NCI-H187 treated with DMSO at 0.1 percent for 48 hours (cell line): Measurements from ENCODE around the gene ST3GAL4.
A peak's percentile ranks its signal among the peaks of the same experiment; 100 is the strongest.

Source experiments
- DNase-seq: peaks from one replicate; lab custom pipeline; 2025; lab: John Stamatoyannopoulos, UW

ST3GAL4 gene

DNA sequence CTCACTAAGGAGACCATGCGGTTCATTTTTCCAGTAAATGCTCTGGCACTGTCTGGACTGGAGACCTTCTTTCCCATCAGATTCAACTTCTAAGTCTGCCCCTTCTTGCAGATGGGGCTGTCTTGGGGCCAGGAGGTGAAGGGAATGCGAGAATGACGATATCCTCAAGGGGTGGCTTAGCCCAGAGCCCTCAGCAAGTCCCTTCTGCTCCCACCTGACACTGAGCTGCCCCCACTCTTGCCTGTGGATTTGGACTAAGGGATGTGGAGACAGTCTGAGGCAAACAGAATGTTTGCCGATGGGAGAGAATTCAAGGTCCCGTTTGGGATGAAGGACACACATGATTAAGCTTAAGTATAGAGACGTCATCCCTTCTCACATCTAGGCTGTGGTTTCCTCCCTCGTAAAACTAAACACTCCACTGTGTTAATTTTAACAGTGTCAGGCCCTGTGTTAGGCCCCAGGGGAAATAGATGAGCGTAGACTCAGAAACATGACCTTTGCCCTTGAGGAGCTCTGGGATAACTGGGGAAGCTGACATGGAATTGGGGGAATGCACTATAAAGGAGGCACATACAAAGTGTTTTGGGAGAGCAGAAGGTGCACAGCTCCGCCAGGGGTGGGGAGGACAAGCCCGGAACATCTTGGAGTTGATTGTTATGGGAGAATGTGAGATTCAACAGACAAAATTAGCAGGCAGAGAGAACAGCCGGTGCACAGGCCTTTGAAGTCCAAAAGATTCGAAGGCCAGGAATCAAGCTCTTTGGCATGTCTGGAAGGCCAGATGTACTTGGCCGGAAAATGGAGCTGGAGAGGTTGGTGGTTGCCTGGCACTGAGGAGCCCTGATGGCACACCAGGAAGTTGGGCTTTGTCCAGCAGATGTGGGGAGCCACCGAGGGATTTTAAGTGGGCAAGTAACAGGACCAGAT is 71.6 kb downstream of the ST3GAL4 start:
- DNase-seq: no peak

DNA sequence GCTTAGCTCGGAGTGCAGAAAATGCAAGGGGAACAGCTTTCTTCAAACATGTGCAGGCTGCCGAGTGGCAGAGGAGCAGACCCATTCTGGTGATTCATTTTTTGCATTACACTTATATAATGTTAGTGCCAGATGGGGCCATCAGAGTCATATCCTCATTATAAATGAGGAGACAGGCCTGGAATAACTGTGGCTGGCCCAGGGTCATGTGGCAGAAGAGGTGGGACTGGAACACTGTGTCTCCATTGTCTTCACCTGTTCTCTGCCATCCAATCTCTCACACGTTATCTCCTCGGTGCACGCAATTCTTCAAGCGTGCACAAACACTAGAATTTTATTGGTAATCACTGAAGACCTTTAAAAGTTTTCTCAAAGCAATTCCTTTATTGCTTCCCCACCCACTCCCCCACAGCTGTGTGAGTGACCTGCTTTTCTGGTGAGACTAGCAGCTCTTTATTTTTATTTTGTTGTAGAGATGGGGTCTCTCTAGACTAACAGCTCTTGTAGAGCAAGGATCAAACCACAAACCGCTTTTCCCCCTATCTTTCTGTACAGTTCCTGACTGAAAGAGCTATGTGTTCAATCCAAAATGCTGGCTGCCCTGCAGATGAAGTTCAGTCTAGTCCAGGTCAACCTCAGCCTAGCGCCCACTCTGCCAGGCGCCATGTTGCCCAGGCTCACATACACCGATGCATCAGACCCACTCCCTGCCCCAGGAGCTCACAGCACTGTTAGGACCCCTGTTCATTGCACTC is 75.3 kb downstream of the ST3GAL4 start:
- no peak for DNase-seq

DNA sequence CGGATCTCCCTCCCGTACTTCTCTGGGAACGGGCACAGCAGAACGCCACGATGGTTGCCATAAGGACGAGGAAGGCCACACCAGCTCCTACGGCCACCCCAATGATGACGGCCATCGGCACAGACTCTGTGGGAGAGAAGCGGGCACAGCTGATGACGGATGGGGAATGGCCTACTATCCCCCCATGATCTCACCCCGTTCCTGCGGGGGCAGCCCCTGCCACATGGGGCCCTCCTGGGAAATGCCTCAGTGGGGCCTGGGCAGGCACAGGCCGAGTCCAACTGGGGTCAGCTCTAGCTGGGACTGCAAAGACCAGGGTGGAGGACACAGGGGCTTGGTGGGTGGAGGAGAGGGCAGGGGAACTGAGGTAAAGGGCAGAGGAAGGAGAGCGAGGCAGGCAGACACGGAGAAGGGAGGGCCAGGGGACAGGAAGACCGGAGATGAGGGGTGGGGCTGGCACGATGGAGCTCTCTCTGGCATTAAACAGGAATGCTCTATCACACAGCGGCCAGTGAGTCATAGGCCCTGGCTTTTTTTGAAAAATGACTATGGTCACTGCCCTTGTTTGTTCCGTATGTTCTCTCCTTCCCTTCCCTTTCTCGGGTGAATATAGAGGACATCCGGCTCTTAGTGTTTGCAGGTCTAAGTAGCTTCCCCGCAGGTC is 76.0 kb downstream of the ST3GAL4 start:
- DNase-seq: no peak

DNA sequence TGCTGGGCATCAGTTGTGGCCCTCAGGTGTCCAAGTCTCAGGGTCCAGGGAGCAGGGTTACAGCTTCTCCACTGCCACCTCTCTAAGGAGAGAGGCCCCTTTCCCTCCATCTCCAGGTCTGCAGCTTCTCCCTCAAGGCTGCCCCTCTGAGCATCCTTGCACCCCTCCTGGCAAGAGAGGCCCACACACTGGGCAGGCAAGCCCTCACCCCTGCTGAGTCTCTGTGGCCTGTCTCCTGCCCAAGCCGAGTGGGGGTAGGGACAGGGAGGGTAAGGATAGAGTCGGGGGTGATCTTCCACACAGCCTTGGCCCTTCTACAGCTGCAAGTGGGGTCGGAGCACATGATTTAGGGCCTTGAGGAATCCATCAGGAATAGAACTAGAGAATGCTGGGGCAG is 76.6 kb downstream of the ST3GAL4 start:
- DNase-seq: no peak

DNA sequence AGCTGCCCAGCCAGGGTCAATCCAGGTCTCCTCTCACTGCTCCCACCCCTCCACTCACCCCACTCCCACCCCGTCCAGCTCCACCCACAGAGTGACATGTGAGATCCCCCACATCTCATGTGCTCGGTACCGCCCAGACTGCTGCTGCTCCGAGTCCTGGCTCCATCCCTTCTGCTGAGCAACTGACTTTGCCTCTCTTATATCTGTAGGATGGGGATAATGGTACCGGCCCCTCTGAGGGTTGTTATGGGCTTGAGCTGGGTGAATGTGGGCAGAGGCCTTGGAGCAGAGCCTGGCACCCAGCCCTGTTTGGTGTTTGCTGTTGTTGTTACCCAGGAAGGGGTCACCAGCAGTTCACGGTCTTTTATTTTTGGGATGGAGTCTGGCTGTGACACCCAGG is 77.0 kb downstream of the ST3GAL4 start:
- DNase-seq: no peak

DNA sequence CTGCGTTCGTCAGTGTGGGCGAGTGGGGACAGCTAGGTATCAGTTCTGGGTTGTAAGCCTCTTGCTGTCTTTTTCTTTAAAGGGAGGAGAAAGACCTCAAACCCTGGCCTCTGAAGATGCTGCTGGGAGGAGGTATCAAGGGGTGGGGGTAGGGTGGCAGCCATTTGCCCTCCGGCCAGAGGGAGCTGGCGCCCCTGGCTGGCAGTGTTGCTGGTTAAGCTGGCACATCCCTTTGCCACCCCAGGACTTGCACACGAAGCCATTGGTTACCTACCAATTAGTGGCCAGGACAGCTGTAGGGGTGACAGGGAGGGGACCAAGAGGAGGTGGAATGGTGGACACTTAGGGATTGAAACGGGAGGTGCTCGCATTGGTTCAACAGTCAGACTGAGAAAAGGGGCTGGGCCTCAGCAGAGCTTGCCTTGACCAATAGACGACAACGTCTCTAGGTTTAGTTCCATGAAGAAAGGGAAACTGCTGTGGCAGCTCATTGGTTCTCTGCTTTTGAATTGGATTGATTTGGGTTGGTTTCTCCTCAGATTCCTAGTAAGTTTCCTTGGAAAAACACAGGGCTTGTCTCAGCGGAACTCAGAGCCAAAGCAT is 77.9 kb downstream of the ST3GAL4 start:
- no peak for DNase-seq

DNA sequence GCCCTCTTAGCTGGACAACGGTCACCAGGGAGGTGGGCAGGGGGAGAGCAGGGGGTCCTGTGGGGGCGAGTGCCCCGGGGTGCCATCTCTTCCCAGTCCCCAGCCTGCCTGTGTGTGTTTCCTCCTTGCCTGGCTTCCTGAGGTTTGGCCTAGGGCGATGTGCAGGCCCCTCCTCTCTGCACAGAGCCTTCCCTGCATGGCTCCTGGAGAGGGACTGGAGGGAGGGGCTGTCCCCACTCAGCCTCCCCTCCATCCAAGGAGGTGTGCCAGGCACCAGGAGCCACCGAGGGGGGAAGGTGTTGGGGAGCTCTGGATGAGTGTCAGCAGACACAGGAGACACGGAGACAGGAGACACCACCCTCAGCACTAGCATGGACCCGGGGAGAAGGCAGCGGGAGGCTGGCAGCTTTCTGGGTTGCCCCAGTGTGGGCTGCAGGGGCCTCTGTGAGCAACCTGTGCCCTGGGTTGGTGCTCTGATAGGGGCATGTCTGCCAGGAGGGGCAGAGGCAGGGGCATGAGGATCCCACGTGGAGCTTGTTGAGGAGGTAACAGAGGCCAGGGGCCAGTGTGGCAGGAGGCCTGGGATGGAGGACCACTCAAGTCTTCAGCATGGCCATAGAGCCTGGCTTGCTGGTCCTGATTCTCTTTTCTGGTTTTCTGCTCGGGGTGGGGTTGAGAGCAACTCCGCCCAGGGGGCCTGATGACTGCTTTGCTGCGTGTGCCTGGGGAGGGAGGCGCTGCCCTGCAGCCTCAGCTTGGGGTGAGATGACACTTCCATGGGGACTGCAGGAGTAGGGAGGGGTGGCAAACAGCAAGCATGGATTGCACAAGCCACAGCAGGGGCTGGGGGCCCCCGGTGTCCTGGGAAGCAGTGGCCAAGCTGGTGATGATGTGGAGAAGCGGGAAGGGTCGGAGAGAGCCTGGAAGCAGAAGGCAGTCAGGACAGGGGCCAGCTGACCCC is 78.8 kb downstream of the ST3GAL4 start:
- DNase-seq: no peak

DNA sequence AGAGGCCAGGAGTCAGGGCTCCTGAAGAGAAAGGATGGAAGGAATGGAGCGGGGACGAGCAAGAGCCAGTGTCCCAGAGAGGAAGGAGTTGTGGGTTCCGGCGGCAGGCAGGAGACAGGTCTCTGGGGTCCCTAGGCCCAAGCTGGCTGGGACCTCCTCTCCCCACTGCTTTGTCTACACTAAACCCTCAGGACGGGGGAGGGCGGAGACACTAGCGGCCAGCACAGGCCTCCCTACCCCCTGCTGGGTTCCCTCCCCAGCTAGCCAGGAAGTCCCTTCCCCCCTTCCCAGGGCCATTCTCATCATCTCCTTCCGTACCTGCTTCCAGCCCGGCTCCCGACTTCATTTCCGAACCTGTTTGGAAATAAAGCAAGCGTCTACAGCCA is 79.5 kb downstream of the ST3GAL4 start:
- DNase-seq: no peak

DNA sequence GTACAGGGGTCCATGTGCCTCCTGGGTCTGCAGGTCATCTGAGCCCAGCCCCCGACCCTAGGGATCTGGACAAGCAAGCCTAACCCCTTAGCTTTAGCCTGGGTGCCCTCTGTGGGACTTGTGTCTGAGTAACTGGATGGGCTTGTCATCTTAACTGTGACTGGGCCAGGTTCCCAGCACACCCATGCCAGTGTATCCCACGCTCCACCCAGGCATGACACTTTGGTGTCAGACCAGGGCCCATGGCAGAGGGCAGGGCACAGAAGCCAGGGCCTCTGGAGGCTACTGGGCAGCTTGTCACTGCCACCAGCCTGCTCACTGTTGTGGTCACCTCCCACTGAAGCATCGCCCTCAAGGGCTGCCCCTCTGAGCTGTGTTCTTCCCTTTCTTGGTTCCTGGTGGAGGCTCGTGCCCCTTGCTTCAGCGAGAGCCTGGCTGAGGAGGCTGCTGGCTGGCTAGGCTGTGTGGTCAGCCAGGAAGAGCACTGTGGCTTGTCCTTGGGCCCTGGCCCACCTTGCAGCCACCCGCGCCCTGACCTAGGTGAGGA is 80.8 kb downstream of the ST3GAL4 start:
- DNase-seq: no peak

DNA sequence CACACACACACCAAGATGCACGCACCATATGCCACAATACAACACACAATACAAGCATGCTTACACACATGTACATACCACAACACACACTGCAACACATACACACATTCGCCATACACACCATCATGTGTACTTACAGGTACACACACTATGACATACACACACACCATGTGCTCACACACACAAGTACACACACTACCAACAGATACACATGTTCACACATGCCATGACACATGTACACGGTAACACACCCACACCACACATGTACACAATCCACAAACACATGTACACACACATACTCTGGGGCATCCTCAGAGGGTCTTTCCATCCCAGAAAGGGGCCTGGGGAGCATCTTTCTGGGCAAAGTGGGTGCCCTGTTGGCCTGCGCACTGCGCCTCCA is 82.2 kb downstream of the ST3GAL4 start:
- DNase-seq: no peak

DNA sequence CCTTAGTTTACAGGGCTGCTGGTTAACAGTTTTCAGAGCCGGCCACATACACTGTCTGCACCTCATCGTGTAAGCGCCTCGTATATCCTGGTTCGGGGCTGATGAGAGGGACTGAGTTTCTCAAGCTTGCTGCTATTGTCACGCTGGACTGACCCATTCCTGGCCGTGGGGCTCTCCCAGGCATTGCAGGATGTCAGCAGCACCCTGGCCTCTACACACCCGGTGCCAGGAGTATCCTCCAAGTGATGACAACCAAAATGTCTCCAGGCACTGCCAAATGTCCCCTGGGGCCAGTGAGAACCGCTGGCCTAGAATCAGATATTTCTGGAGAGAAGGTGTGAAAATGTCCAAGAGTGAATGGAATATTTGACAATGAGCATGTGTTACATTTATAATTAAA is 82.8 kb downstream of the ST3GAL4 start:
- no peak for DNase-seq

DNA sequence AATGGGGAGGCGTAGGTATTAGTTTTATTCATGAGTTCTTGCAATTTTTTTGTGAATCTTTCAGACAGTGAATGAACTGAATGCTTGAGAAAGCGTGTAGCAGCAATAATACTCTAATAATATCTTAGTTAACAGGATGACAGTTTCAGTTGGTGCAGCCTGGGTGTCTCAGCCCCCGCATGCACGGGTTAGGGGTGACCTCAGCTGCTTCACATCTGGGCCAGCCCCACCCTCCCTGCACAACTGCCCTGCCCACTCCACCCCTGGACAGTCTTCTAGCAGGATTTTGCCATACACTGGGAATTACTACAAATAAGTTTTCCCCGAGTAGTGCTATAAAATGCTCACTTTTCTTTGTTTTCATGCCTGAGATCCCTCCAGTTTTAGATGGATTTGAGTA is 83.2 kb downstream of the ST3GAL4 start:
- DNase-seq: no peak

DNA sequence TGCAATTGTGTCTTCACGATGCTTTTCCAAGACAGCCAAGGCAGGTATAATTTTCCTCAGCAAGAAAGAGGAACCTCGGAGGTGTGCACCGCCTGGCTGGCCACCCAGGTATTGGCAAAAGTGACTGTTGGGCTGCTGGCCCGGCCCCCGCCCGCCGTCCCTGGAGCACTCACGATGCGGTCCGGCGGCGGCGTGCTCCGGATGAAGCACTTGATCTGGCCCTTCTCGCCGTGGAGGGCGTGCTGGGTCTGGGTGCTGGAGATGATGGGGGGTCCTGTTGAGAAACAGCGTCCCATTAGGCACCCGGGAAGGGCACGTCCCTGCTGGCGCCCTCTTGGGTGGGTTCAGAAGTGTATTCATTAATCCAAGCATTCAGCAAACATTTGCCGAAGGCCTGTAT is 84.8 kb downstream of the ST3GAL4 start:
- DNase-seq: no peak

DNA sequence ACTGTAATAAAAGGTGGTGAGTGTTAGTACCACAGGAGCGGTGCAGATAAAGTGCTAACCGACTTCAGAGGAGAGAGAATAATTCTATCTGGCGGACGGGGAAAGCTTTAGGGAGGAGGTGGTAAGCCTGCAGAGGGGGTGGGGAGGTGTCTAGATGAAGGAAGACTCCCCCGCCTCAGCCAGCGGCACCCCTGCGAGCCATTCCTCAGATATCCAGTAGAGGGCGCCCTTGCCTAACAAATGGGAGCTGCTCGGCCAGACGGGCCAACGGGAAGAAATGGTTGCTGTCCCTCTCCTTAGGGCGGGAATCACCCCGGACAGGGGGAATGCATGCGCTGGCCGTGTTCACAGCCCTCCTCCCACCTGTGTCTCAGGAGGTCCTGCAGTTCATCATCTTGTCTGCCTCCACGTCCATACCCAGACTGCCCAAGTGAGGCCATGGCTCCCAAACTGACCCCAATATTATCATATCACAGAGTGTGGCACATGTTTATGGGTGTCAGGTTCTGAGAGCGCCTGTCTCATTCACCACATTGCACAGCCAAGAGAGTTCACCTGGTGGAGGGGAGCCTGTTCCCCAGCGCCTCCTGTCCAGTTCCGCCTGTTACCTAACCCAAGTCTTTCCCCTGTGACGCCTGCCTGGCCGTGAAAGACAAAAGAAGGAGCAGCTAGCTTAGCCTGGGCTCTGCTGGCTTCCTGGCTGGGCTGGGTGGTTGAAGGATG is 85.5 kb downstream of the ST3GAL4 start:
- peak; percentile 53 for DNase-seq

DNA sequence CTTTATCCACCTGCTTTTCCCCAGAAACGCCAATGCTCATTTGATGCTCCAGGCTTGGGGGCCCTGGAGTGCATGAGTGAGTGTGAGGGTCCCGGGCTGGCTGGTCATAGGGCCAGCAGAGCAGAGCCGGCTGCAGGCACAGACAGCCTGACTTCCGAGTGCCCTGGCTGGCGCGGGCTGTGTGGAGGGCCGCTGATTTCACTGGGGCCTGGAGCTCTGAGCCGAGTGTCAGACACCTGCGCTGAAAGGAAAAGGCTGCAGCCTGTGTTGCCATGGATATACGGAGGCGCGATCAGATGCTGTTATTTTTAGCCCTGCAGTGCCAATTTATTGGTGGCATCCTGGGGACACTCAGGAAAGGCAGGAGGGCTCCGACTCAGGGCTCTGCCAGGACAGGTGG is 87.6 kb downstream of the ST3GAL4 start:
- DNase-seq: no peak

DNA sequence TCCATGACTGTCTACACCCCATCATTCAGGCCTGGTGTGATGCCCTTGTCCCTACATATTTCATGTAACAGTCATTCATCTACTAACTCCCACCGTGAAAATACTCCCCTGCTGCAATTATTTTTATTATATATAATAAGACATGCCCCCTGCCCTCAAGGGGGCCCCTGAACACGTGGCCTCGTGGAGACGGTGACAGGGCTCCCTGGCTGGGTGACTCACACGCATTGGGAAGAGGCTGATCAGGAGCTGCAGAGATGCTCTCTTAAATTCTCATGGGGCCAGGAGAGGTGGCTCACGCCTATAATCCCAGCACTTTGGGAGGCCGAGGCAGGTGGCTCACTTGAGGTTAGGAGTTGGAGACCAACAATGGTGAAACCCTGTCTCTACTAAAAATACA is 88.6 kb downstream of the ST3GAL4 start:
- no peak for DNase-seq

DNA sequence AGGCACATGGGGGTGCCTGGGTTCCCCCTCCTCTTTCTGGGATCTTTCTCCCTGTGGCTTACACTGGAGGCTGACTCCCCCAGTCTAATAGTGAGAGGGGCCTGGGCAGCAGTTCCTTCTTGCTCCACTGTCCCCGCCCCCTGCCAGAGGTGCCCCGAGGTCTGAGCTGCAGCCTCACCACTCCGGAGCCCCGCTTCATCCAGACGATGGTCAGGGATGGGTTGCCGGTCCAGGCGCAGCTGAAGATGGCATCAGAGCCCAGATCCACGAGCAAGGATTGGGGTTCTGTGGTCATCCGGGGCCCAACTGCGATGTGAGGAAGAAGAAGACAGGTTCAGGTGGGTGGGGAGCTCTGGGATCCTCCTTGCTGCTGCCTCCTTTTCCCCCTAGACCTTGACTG is 91.1 kb downstream of the ST3GAL4 start:
- no peak for DNase-seq

DNA sequence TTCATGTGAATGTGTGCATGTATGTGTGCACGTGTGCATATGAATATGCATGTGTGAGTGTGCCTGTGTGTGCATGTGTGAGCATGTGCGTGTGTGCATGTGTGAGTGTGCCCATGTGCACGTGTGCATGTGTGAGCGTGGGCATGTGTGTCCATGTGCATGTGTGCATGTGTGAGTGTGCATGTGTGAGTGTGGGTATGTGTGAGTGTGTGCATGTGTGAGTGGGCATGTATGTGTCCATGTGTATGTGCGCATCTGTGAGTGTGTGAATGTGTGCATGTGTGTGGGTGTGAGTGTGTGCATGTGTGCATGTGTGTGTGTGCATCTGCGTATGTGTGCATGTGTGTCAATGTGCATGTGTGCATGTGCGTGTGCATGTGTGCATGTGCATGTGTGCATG is 94.7 kb downstream of the ST3GAL4 start:
- DNase-seq: no peak

DNA sequence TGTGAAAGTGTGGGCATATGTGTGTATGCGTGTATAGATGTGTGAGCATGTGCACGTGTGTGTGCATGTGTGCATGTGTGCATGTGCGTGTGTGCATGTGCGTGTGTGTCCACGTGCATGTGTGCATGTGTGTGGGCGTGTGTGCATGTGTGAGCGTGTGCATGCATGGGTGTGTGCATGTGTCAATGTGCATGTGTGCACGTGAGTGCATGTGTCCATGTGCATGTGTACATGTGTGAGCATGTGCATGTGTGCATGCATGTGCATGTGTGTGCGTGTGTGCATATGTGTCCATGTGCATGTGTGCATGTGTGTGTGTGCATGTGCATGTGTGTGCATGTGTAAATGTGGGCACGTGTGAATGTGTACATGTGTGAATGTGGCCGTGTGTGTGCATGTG is 95.3 kb downstream of the ST3GAL4 start:
- no peak for DNase-seq

DNA sequence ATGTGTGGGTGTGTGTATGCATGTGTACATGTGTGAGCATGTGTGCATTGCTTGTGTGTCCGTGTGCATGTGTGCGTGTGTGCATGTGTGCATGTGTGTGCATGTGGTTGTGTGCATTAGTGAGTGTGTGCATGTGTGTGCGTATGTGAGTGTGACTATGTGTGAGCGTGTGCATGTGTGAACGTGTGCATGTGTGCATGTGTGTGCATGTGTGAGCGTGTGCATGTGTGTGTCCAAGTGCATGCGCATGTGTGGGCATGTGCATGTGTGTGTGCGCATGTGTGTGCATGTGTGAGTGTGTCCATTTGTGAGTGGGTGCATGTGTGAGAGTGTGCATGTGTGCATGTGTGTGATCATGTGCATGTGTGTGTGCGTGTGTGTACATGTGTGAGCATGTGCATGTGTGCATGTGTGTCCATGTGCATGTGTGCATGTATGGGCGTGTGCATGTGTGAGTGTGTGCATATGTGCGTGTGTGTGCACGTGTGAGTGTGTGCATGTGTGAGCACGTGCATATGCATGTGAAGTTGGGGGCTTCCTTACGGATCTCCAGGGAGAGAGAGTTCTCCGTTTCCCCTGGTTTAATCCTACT is 95.8 kb downstream of the ST3GAL4 start:
- DNase-seq: no peak
